HG03571 (cell line): ENCODE measurements around the gene TPSD1.

Source experiments
- ATAC-seq: cut with Tn5 transposase; IDR thresholded peaks from one replicate; pipeline ENCODE4 v1.9.1; 2021; ENCODE audit not compliant: unreplicated experiment

The TPSD1 gene

DNA sequence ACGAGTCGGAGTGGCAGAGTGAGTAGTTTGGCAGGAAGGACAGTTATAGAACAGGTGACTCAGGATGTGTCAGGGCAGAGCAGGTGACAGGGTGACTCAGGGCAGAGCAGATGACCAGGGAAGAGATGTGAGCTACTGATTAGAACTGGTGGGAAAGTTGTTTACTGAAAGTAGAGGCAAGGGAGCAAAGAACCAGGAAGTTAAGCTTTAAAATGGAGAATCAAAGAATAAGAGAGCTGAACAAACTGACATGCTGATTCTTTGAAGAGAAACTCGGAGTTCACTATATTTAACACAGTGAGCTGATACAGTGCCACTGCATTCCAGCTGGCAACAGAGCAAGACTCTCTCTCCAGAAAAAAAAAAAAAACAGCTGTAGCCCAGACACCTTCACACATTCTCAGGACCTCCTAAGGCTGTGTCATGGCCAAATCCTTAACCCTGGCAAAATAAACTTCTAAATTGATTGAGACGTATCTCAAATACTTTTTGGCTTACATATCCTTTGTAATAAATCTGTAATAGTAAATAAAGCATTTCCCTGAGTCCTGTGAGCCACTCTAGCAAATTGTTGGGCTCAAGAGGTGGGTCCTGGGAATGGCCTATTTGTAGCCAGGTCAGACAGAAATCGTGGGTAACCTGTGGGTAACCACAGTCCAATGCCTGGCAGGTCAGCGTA, 41.3 kb downstream of the TPSD1 start:
- ATAC-seq = no peak

DNA sequence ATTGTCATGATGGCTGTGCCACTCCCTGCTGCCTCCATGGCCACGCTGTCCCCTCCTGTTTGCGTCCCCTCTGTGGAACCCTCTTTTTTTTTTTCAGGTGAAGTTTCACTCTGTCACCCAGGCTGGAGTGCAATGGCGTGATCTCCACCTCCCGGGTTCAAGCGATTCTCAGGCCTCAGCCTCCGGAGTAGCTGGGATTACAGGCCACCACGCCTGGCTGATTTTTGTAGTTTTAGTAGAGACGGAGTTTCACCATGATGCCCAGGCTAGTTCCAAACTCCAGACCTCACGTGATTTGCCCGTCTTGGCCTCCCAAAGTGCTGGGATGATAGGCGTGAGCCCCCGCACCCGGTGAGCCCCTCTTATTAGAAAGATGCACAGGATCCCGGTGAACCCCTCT, 42.5 kb downstream of the TPSD1 start:
- ATAC-seq = no peak

GRCh38 chr16:1299012-1299867, 43.4 kb downstream of the TPSD1 start:
- no peak for ATAC-seq

GRCh38 chr16:1299868-1300203, 44.0 kb downstream of the TPSD1 start:
- ATAC-seq = no peak

DNA sequence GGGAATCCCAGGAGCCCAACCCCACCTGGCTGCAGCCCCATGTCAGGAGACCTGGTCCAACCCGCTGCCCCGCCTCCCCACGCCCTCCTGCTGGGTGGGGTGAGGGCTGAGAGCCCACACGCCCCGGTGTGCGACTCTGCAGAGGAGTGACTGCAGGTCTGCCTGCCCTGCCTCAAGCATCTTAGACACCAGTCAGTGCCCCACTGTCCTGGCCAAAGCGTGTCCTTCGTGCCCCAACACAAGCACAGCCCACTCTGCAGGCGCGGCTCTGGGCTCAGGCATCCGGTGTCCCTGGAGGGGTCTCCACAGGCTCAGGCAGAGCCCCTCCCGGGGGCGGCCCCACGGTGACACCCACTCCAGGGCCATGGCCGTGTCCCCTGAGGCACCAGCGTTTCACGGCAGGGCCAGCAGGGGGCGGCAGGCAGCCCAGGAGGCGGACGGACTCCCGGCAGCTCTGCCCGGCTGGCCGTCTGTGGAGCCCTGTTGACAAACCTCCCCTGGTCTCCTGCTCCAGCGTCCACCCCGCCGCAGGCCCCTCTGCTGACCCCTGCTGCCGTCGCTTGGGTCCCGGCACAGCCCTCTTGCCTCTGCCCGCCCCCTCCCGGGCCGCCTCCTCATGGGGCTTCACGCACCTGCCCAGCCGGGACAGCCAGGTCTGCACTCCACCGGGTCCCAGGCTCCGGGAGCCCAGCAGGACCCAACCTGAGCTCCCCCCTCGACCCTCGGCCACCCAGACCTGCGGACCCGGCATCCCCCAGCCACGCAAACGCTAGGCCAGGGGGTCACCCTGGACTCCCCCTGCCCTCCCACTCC, 45.0 kb downstream of the TPSD1 start:
- ATAC-seq = no peak

- no peak for ATAC-seq
Observed at GRCh38 chr16:1301562-1301961, 45.7 kb downstream of the TPSD1 start.

DNA sequence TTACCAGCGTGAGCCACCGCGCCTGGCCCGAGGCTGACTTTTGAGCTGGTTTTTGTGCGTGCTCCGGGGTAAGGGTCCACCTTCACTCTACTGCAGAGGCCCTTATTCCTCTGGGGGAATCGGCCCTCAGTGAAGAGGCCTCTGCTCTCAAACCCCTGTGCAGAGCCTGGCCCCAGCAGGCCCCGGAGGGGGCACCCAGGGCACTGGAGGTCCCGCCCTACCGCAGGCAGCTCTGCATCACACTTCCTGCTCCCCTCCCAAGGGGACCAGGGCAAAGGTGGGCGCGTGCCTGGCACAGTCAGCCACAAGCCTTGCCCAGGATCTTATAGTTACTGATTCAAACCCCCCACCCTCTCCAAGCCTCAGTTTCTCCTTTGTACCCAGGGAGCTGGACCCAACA, 50.0 kb downstream of the TPSD1 start:
- ATAC-seq = no peak

DNA sequence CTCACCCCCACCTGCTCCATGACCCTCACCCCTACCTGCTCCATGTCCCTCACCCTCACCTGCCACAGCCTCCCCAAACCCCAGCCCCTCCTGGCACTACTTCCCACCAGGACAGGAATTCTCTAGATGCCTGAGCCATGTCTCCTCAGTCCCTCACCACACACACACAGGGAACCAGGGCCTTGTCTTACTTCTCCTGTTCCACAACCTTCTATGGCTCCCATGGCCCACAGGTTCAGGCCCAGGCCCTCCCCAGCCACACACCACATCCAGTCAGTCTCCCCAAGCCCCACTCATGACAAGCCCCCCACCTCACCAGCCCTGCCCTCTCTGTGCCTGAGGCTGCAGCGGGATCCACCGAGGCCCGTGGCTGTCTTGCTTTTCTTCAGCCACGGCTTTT, 50.5 kb downstream of the TPSD1 start:
- no peak for ATAC-seq

DNA sequence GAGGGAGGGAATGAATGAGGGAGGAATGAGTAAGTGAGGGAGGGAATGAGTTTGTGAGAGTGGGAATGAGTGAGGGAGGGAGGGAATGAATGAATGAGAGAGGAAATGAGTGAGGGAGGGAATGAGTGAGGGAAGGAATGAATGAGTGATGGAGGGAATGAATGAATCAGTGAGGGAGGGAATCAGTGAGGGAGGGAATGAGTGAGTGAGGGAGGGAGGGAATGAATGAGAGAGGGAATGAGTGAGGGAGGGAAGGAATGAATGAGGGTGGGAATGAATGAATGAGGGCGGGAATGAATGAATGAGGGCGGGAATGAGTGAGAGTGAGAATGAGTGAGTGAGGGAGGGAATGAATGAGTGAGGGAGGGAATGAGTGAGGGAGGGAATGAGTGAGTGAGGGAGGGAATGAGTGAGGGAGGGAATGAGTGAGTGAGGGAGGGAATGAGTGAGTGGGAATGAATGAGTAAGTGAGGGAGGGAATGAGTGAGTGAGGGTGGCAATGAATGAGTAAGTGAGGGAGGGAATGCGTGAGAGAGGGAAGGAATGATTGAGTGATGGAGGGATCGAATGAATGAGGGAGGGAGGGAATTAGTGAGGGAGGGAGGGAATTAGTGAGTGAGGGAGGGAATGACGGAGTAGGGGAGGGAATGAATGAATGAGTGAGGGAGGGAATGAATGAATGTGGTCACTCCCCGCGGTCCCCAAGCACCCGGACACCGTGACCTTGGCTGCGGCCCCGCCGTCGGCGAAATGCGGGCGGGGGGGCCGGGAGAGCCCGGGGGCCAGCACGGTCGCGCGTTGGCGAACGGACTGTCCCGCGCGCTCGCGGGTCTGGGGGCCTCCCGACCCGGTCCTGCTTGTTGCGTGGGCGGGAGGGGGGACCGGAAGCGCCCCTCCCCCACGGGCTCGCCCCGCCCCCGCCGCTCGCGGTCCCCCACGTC, 52.4 kb downstream of the TPSD1 start:
- ATAC-seq = no peak
